ENCODE measurements around the gene WNT6. TPM values are rescaled to one million over a fixed set of nuclear protein-coding genes. Genes with fewer than 3 reads are reported as not detected.
A peak's percentile ranks its signal among the peaks of the same experiment; 100 is the strongest.

Gene WNT6
- total RNA-seq, 2 donors from 2014 or later = 1.8 to 2.4 TPM

DNA sequence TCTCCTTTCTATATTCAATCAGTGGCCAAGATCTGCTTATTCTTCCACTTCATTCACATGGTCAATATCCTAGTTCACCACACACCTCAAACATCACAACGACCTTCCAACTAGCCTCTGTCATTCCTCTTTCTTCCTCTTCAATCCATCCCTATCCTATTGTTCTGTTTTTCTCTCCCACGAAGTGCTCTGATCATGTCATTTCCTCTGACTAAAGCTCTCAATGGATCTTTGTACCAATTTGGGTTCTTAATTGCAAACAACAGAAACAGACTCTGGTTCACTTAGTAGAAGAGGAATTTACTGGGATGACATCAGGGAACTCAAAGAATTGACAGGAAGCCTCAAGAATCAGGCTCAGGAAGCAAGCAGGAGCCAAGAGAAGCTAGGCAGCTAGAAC, 44.6 kb downstream of the WNT6 start:
- TF ChIP-seq, protein P1, sequence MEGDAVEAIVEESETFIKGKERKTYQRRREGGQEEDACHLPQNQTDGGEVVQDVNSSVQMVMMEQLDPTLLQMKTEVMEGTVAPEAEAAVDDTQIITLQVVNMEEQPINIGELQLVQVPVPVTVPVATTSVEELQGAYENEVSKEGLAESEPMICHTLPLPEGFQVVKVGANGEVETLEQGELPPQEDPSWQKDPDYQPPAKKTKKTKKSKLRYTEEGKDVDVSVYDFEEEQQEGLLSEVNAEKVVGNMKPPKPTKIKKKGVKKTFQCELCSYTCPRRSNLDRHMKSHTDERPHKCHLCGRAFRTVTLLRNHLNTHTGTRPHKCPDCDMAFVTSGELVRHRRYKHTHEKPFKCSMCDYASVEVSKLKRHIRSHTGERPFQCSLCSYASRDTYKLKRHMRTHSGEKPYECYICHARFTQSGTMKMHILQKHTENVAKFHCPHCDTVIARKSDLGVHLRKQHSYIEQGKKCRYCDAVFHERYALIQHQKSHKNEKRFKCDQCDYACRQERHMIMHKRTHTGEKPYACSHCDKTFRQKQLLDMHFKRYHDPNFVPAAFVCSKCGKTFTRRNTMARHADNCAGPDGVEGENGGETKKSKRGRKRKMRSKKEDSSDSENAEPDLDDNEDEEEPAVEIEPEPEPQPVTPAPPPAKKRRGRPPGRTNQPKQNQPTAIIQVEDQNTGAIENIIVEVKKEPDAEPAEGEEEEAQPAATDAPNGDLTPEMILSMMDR (IDR thresholded peaks at IDR 0.05) = no peak
- Histone ChIP-seq H3K4me1 (peaks cover 0 to 3% of the 10 kb centered on the region in 2 donors), H3K36me3 (no peaks in the 10 kb centered on the region), H3K4me3 (no peak overlapping the region), H3K27ac (no peak overlapping the region), H3K9me3 (no peaks in the 10 kb centered on the region), H3K27me3 (peaks cover 0 to 20% of the 10 kb centered on the region in 2 donors)
- DNase-seq (ENCODE audit: low spot score) = no peak

DNA sequence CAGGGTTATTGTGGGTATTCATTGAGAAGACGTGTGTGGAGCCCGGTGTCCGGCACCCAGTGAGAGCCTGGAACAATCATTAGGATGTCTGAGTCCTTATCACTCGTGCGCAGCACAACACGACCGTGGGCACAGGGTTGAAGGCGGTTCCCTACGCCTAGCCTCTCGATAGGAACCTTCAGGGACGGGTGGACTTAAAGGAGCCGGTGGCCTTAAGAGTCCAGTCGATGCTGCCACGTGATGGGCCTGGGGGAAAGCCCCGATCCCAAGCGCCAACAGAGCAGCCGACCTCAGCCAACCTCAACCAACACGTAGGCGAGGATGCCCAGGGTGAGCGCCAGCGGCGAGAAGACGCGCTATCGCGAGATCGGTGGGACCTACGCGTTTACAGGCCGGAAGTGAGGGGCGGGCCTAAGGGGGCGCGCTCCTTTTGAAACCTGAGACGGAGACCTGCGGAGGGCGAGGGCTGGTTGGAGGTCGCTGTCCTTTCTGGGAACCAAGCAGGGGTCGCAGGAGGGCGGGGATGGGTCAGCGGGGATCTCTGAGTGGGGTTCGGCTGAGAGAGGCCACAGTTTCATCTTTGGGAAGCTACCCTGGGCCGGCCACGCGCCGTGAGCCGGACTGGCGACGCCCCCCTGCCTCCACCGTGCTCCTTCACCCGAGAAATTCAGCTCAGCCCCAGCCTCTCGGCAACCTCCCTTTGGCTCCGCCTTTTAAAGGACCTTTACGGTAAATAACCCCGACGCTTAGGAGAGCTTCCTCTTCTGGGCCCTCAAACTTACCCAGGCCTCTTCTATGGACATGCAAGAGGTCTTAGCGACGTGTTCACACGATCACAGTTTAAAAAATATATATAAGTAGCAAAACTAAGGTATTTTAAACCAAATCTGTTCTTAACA, 49.4 kb downstream of the WNT6 start:
- Histone ChIP-seq H3K4me1 (peaks cover 0 to 7% of the 10 kb centered on the region in 2 donors), H3K27ac (no peak overlapping the region), H3K36me3 (no peaks in the 10 kb centered on the region), H3K4me3 (peak overlapping the region; percentile 49 to 53), H3K27me3 (no peaks in the 10 kb centered on the region), H3K9me3 (no peaks in the 10 kb centered on the region)
- DNase-seq (ENCODE audit: low spot score) = peak; percentile 87
- TF ChIP-seq, protein P1 (IDR thresholded peaks at IDR 0.05) = no peak

DNA sequence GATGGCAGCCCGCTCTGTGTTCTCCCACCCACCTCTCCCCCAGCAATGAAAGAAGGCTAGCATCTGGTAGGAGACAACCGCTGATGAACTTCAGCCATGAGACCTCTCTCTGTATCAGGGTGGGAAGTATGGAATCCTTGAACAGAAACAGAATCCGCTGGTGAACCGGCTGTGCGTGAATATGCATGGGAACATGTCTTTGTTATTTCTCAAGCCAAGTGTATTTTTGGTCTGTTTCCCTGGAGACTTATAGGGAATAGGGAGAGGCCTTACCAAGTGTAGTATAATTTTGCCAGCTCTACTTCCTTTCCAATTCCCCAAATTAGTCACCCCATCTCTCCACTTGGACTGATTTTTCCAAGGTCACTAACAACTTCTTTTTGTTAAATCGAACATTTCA, 51.1 kb downstream of the WNT6 start:
- Histone ChIP-seq H3K4me3 (no peak overlapping the region), H3K4me1 (peaks cover 0 to 7% of the 10 kb centered on the region in 2 donors), H3K27me3 (no peaks in the 10 kb centered on the region), H3K36me3 (no peaks in the 10 kb centered on the region), H3K27ac (no peak overlapping the region), H3K9me3 (no peaks in the 10 kb centered on the region)
- TF ChIP-seq, protein P1 (IDR thresholded peaks at IDR 0.05) = no peak
- DNase-seq (ENCODE audit: low spot score) = no peak

DNA sequence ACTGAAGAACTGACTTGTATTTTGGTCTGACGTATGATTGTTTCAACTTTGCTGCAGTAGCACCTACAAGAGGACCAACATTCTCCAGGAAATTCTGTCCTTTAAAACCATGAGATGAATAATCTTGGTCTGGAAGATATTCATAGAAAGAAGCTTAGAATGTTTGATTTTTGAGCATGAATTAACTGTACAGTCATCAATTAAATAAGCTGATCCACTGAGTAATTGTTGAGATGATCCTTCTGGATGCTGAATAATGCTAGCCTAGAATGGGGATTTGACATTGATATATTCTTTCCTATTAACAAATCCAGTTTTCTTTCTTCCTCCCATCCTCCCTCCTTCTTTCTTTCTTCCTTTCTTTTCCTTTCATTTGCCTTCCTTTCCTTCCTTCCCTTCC, 60.9 kb downstream of the WNT6 start:
- DNase-seq (ENCODE audit: low spot score) = no peak
- no peak overlapping the region for H3K4me3 ChIP-seq
- H3K9me3 ChIP-seq = no peaks in the 10 kb centered on the region
- TF ChIP-seq, protein P1 (IDR thresholded peaks at IDR 0.05) = no peak
- no peak overlapping the region for H3K27ac ChIP-seq
- no peaks in the 10 kb centered on the region for H3K4me1 ChIP-seq
- no peaks in the 10 kb centered on the region for H3K27me3 ChIP-seq
- H3K36me3 ChIP-seq = no peaks in the 10 kb centered on the region

Small RNA genes within 50 kb of the gene (microRNA-seq; reads per million reads assigned to microRNA genes)
- 0 reads per million in 2 donors for gene MIR9500 (ENCODE audit: borderline number of aligned reads in 2 of 2, borderline replicate concordance in 1 of 2)

Other genes starting within 250 kb of the WNT6 start
- gene ZNF142, start 200.2 kb upstream of the WNT6 start, total RNA-seq = 10 to 100 TPM; 13.6 to 17.9 TPM
- gene BCS1L, start 200.1 kb upstream of the WNT6 start, total RNA-seq = 10 to 100 TPM; 16.8 to 21.2 TPM
- 10 to 100 TPM; 13.9 to 18.2 TPM for gene RNF25, start 187.8 kb upstream of the WNT6 start, total RNA-seq
- gene STK36, start 187.7 kb upstream of the WNT6 start, total RNA-seq = 1 to 10 TPM; 6.0 to 8.5 TPM
- 1 to 10 TPM; 8.2 to 9.9 TPM for gene TTLL4, start 149.0 kb upstream of the WNT6 start, total RNA-seq
- gene CYP27A1, start 77.7 kb upstream of the WNT6 start, total RNA-seq = 10 to 100 TPM; 17.2 to 23.4 TPM
- under 1 TPM in 1 of 2 donors, not detected in 1; 0.19 TPM for gene PRKAG3, start 28.0 kb upstream of the WNT6 start, total RNA-seq
- 1 to 10 TPM in 1 of 2 donors, under 1 TPM in 1; 0.90 to 1.2 TPM for gene WNT10A, start 21.0 kb downstream of the WNT6 start, total RNA-seq
- gene CDK5R2, start 99.9 kb downstream of the WNT6 start, total RNA-seq = not detected
- not detected for gene FEV, start 125.4 kb downstream of the WNT6 start, total RNA-seq
- not detected for gene CRYBA2, start 133.6 kb downstream of the WNT6 start, total RNA-seq
- gene CFAP65, start 181.7 kb downstream of the WNT6 start, total RNA-seq = not detected
- not detected for gene IHH, start 201.1 kb downstream of the WNT6 start, total RNA-seq